CD4-positive, alpha-beta T cell treated with Interleukin-4 for 4 hours (primary cell): Measurements from ENCODE around the gene CRBN.

Experiments
- DNase-seq: peaks from one replicate; pipeline ENCODE4 v3.0.0-alpha.2; 2020

CRBN gene

DNA sequence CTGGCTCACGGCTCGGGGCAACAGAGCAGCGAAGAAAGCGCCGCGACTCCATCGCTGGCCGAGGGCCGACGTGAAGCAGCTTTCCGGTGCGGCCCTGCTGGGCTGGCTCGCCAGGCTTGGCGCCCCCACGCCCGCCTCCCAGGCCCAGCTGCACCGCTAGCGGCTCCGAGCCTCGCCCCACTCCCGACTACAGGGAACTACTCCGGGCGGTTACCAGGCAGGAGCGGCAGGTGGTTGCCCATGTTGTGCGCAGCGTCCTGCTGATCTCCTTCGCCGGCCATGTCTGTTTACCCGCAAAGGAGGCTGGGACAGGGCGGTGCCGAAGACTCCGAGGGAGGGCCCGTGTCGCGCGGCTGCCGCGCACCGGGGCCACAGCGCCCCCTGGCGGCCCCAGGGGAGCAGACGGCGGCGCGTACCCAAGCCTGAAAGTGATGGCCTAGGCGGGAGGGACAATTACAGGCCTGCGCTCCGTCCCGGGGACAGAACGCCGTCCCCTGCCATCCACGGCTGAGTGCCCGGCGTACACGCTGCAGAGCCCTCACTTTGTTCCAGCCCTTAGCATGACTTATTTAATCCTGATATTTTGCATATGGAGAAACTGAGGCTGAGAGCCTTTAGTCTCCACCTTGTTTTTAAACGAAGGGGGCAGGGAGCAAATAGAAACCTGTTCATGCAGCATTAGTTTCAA lies at the start of gene CRBN:
CRBN (minus strand) TSS at position 285 of the 688 bp plus-strand sequence; CDS start at position 281, 4 bp downstream.
- DNase-seq = peak; percentile 88

DNA sequence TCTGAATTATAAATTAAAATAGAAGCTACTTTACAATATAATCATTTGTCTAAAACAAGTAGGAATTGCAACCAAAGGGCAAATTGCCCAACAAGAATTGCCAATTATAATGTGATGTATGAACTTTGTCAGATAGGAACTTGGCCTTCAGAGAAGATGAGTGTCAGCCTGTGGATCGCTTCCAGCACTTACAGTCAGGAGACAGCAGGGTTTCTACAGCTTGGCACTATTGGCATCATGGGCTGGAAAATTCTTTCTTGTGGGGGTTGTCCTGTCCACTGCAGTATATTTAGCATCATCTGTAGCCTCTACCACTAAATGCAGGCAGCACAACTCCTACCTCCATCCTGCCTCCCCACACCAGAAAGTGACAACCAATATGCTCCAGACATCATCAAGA lies 48.1 kb upstream of the CRBN start:
- no peak for DNase-seq

DNA sequence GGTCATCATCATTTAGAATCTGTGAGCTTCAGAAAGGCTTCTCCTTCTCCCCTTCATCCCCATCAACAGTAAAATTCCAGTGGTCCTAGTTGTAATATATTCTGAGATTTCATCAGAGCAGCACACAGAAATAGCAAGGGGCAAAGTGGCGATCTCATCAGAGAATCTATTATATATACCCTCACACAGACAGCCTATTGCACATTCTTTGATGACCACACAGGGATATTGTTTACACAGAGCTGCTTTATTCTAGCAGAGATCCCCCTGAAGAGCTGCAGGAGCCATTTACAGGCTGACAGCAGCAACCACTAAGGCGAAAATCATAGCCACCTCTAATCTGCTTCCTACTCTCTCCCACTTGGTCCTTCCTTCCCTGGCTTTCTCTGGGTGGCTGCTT lies 42.0 kb upstream of the CRBN start:
- DNase-seq = no peak

DNA sequence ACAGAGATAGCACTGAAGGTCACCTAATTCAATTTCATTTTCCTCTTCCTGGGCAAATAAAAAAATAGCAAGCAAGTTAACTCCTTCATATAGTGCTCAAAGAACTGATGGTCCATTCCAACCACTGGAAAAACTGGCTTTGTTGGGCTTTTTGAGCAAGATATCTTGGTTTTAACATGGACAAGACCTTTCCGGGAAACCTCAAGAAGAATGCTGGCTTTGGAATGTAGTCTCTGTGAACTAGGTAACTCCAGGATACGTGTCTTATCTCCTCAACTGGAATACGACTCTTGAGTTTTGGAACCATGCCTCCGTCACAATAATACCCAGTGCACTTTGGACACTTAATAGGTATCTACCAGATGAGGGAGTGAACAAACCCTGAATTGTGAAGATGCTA lies 36.9 kb upstream of the CRBN start:
- DNase-seq = no peak

DNA sequence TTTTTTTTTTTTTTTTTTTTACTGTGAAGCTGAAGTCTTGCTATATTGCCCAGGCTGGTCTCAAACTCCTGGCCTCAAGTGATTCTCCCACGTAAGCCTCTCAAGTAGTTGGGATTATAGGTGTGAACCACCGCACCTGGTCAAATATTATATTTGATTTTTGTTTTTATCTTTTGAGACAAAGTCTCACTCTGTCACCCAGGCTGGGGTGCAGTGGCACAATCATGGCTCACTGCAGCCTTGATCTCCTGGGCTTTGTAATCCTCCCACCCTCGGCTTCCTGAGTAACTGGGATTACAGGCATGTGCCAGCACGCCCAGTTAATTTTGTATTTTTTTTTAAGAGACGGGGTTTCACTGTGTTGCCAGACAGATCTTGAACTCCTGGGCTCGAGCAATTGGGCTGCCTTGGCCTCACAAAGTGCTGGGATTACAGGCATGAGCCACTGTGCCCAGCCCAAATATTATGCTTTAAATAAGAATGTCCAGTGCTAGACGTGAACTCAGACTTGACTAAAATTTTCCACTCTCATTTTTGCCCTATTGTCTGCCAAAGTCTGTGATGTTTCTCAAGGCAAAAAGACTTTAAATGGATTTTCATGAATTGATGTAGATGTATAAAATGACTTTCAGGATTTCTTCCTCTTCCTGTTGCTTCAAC lies 33.4 kb upstream of the CRBN start:
- DNase-seq = no peak

DNA sequence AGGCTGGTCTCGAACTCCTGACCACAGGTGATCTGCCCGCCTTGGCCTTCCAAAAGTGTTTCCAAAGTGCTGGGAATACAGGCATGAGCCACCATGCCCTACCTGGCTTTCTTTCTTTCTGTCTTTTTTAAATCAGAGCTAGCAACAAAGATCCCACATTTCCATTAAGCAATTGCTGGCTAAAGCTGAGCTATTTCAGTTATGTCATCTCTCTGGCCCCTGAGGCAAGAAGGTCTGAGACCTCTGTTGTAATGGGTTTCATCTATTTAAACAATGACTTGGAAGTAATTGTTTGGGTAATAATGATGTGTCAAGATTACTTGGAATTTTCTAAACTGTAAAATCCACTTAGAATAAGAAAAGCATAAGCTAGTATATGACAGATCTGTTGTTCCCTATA lies 30.2 kb upstream of the CRBN start:
- DNase-seq = no peak

DNA sequence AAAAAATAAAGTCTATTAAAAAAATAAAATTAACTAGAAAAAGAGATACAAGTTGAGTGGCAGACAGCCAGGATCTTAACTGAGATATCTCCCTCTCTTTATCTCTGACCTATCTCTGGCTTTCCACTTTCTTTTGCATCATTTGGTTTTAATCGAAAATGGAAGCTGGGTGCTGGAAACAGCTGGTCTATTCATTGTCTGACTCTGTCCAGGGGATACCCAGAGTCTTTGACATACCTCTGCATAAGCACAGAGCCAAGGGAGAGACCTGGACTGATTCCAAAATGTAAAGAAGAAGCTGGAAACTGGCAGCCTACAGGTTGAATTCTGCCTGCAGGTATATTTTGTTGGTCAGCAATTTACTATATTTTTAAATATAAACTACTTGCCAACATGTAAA lies 29.6 kb upstream of the CRBN start:
- no peak for DNase-seq

DNA sequence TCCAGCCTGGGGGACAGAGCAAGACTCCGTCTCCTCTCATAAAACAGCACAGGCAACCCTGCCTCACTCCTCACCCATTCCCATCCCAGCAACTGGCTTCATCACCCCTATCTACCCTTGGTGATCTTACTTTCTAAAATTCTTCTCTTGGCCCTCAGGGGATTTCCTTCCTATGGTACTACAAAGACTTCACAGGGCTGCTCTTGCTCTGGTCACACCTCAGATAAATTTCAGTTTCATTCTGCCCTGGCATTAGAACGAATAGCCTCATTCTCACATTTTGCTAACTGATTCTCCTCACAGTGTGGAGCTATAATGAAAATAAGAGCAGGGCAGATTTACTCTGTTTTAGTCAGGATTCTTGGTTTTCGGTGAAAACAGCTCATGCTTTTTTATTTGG lies 22.1 kb upstream of the CRBN start:
- DNase-seq = no peak

DNA sequence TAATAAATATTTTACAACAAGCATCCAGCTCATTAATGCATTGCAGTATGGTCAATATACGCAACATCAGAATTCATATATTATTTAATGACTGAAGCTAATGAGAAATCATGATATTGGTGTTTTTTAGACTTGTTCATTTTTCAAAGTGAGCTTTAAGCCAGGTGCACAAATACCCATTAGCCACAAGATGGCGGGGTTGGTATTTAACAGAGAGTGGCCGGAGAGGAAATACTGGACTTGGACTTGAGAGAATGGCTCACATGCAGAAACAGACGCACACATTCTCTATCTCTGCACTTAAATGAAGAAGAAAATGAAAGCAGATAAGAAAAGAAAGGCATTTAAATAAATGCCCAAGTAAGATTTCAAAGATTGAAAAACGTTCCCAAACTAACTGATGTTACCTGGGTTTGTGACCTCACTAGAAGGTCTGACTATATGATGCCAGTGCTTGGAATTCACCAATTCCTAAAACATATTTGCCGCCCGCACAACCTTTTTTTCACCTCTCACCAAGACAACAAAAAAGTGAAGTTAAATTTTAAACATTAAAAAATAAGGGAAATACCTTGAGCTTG lies 21.2 kb upstream of the CRBN start:
- peak; percentile 44 for DNase-seq

DNA sequence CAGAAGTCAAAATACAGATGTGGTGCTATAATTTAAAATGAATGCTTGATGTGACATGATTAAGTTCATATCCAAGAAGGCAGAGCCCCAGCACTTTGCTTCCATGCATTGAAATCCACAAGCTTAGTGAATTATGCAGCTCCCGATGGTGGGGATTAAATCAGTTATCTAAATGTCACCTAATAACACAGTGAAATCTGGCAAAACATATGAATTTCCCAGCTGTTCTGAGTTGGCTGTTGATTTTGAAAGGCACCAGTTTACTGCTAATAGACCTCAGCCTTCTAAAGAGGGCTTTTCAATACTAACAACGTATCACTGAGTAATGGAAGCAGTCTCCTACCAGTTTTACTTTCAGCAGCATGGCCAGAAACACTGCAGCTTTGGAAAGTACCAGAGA lies 19.8 kb upstream of the CRBN start:
- DNase-seq = no peak

DNA sequence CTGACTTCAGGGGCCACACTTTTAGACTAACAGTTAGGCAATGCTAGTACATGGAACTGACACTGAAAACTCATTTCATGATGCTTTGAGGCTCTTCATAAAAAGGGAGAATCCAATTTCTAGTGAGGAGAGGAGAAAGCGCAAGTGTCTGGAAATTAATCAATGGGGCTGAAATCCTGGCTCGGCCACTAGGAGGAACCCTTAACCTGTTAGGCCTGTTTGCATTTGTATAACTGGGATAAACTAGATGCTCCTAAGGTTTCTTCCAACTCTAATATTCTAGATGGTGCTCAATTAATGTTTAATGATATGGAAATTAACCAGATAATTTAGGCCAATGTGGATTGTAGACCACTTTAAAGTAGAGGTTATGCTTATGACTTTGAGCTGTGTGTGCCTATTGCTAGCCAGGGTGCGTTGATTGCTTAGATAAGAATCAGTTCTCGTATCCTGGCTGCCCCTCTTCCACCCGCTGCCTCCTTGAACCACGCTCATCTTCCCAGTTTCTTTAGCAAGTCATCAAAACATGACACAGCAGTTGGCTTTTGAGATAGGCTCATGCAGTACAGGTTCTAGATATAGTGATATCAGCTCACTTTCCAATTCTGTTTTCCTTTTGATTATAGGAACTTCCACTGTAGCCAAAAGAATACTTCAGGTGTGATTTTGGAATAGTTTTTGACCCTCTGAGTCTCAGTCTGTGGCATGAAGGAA lies 16.8 kb upstream of the CRBN start:
- DNase-seq = no peak

DNA sequence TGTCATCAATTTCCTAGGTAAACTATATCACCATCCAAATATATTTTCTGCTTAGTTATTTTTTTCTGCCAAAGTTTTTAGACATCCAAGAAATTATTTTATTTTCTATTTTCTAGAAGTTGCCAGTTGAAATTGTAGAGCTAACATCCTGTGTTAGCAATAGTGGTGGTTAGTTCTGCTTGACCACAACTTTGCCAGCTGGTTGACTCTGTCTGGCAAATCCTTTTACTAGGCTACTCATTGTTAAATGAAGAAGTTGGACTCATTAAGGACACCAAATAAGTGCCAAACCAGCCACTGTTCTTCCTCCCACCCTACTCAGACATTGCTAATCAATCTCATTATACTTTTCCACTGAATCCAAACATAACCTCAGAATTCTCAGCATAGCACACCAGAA lies 15.4 kb upstream of the CRBN start:
- no peak for DNase-seq

DNA sequence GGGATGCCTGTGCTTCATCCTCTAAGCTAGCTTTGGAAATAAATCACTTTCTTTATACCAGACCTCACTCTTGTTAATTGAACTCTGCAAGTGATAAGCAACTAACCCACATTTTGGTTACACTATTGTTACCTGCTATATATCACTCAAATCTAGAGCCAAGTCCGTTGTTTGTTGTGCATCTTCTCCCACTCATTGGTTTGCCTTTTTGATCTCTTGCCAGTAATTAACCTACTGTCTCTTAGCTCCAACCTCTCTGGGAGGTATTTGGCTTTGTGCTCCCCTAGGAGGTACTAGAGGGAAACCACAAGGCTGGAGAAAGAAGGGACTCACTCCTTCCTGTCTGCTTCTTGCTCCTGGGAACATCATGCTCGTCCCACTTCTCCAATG lies 12.8 kb upstream of the CRBN start:
- DNase-seq = no peak

DNA sequence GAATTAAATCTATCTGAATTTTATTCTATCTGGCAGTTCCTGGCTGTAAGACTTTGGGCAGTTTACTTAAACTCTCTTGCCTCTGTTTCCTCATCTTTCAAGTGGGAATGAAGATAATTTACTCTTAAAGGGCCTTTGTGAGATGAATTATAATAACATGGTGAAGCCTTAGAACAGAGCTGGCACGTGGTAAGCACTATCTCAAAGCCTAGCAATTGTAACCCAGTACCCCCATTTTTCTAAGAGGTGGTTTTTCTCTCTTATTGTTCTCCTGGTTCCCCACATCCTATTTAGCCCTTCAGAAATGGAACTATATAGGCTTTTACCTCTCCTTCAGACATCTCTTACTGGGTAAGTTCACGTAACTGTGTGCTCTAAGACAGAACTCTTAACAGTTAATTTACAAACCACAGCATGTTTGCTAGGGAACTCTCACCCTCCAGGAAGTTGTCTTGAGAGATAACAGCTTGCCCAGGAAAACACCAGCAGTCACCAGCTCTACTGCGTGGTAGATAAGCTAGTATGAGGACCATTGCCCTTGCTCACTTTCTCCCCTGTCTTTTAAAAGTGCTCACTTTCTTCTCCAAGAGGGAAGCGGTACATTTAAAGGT lies 12.3 kb upstream of the CRBN start:
- DNase-seq = peak; percentile 49

DNA sequence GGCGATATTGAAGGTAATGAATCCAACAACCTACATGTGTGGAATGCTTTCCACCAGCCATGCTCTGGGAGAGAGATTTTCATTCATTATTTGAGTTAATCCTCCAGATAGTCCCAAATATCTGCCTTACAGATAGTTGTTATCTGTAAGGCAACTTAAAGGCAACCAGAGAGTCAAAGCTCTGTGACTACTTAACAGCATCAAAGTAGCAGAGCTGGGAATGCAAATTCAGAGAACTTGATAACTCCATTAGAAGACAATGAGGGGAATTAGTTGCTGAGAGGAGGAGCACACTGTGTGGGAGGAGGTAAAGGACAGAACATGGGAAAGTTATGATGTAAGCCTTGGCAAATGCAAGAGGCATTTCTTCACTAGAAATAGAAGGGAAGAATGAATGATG lies 10.5 kb upstream of the CRBN start:
- no peak for DNase-seq

DNA sequence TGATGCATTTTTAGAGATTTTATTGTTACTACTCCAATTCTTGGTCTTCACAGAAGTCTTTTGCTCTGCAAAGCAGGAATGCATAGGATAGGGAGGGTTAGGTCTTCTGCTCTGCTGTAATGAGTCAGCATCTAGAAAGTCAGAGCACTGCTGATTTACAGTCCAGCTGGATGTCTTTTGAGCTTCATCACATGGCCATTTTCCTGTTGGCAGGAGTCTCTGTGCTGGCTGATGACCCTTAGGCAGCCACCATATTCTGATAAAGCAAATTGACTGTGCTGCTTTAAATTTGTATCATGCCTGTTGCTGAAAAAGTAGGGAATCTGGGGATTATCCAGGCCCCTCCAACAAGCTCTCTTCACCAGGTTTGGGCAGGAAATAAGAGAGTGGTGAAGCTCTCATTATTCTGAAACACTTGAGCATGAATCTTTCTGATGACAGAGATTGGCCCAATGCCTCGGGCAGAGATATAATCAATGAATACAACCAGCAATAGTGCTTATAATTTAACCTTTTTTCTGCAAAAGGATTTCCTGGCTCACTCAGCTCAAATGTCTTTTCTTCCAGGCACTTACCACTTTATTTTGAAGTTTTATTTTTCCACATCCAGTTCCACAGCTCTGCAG lies 9.7 kb upstream of the CRBN start:
- no peak for DNase-seq

DNA sequence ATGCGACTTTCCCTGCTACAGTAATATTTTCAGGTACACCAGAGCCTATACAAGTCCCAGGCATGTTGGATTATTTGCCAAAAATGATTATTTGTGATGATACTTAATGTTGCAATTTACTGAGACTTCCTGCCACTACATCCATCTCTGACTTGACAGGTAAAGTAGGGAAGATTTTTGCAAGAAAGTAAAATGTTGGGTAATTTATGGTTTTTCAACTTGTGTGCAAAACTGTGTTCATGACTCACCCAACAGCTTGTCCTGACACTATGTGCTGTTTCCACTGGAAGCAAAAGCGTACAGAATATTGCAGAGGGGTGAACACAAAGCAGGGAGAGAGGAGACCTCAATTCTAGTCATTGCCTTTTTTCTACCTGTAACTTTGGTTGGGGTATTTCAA lies 5.4 kb upstream of the CRBN start:
- DNase-seq = no peak

DNA sequence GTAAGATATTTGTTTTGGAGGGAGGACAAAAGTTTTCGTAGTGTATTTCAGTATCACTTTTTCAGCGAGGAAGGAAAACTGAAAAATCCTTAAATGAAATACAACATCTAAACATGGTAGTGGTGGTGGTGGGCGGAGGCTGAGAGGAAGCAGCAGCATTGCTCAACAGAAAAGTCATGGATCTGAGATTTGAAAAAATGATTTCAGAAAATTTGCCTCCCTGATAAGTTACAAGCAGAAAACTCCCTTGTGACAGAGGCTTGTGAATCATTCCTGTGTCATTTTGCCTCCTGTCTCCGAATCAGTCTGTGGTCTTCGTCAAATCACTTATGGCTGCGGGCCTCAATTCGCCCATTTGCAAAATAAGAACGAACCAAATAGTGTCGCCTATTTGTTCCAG lies 965 bp upstream of the CRBN start:
- DNase-seq = no peak

DNA sequence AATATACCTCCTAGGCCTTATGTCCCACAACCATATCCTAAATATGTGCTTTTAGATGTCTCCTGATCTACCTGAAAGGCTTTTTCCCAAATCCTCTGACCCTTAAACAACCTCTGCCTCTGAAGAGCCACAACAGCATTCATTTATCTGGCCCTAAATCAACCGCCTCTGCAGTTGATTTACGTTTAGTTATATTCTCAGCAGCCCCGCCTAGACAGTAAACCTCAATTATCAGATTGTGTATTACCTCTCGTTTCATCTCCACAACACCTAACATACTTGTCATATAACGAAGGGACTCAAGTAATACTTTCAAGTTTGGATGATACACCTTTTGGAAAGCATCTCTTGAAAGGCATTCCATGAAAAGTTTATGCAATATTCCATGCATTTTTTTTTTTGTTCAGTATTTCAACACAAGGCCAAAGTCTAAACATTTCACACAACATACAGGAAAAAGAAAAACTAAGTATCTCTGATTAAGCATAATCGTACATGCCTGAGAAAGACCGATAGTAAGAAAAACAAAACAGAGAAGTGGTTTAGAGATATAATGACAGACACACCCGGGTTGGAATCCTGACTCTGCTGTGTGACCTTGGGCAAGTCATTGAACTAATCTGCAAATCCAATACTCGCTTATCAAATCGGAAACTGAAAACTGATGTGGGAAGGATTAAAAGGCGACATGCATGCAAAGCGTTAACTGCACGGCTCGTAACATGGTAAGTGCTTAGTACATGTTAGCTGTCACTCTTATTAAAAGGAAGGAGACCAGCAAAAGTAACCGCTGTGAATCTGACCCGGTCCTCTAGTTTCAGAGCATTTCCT lies 778 bp downstream of the CRBN start:
- DNase-seq = no peak

DNA sequence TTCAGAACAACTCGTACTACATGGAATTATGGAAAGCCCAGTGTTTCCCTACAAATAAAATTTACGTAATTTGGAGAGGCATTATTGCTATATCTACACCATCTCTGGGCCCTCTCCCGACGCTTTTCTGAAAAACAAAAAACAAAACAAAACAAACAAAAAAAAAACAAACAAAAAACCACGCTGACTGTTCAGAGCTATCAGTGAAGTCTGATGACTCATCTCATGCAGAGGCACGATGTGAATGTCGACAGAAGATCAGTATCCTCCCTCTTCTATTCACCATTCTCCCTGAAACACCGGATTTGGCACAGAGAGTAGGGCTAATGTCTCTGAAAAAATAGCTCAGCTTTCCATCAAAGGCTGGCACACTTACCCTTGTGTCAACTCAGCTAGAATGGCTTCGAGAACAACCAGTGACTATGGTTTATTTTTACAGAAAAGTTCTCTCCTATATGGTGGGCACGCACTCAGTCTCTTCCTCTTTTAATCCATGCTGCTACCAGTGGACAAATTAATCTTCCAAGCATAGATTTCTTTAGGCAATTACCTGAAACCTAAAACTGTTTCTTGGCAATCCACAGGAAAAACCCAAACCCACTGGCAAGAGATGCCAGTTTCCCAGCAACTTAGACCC lies 1.5 kb downstream of the CRBN start:
- peak; percentile 41 for DNase-seq

DNA sequence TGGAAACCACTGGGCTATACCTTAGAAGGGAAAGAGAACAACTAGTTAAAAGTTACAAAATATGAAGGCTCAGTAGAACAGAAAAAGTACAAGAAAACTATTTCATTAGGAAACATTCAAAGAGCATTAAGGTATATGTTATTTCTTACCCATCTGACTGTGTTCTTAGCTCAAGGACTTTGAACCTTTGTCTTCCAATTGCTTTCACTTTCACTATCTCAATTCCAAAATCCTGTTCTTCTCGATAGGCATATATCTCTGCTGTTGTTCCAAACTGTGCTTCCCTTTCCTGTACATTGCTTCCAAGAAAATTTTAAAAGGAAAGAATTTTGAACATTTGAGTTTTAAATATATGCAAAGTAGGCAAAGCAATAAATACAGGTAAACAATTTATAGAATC lies 6.9 kb downstream of the CRBN start:
- peak; percentile 10 for DNase-seq

DNA sequence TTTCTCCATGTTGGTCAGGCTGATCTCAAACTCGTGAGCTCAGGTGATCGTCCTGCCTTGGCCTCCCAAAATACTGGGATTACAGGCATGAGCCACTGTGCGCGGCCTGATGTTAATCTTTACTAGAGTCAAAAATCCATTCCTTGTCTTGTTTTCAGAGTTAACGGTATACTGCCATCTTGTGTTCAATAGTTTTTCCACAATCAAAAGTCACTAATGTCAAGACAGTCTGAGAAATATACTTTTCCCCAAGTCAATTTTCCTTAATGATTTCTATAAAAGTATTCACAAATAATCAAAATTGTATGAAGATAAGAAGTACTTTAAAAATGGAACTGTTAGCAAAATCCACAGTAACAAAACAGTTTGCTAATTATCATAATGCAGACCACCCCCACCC lies 8.5 kb downstream of the CRBN start:
- peak; percentile 67 for DNase-seq
